ENCODE results near the gene ERCC5. TPM values are rescaled to one million over a fixed set of nuclear protein-coding genes. Genes with fewer than 3 reads are reported as not detected.

The ERCC5 gene
- total RNA-seq (10 to 100 TPM; 21.0 to 31.0 (median 27.4) TPM), polyA plus RNA-seq (10 to 100 TPM; 13.5 to 37.4 (median 23.3) TPM)
- long read RNA-seq, donor 1, full-length matches to known transcripts, result 9 of 15 reads
- long read RNA-seq, donor 1, partial matches to known transcripts, result 2 of 15 reads
- long read RNA-seq, donor 1, other reads (novel, unspliced or antisense), result 4 of 15 reads
- long read RNA-seq, donor 2, full-length matches to known transcripts, result 25 of 38 reads
- long read RNA-seq, donor 2, partial matches to known transcripts, result 4 of 38 reads
- long read RNA-seq, donor 2, other reads (novel, unspliced or antisense), result 9 of 38 reads

DNA sequence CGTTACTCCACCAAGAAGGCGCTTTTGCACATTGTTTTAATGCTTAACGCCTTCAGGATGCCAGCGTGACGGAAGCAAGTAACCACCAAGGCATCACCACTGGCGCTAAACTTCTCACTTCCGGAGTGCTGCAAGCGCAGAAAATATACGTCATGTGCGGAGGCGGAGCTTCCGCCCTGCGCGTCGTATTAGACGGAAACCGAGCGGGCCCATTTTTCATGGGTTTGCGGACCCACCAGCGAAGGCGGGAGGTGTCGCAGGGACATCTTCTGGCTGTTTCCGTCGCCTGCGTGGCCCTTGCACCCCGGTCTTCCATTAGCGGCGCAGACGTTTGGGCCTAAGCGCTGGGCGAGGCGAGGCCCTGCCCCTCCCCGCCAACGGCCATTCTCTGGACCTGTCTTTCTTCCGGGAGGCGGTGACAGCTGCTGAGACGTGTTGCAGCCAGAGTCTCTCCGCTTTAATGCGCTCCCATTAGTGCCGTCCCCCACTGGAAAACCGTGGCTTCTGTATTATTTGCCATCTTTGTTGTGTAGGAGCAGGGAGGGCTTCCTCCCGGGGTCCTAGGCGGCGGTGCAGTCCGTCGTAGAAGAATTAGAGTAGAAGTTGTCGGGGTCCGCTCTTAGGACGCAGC, at the start of gene ERCC5:
TSS of gene ERCC5 (plus strand) at position 403 of the 631 bp plus-strand sequence. CDS start 235 bp downstream, outside the sequence.
- H3K36me3 ChIP-seq (ENCODE audit: insufficient read depth in 1 of 2, low read depth in 1 of 2), result peaks cover 0 to 27% of the 10 kb centered on the region in 2 donors
- H3K4me1 ChIP-seq, result peaks cover 9% of the 10 kb centered on the region
- H3K27me3 ChIP-seq (ENCODE audit: insufficient read depth in 3 of 3, low read length in 2 of 3), result no peaks in the 10 kb centered on the region
- intact Hi-C loops (cut with DNase I), result loop anchor here (2.0 to 5.0 kb wide), 4 partner anchors 43 to 265 kb away; partner anchors contain the start of gene TPP2 (in 2 of the 2)
- ATAC-seq (peak; percentile 93 to 95 (median 94)), DNase-seq (peak; percentile 94 to 97)
- peak within 1 kb of the TSS; percentile 94 for H3K27ac ChIP-seq
- peak within 1 kb of the TSS; percentile 82 for H3K4me3 ChIP-seq
- H3K9me3 ChIP-seq, result no peaks in the 10 kb centered on the region
- no peak for TF ChIP-seq CTCF (IDR thresholded peaks at IDR 0.05)
- WGBS, 3 donors, result 0 to 1% (median 0%) methylated on average over 49 of the region's 49 CpGs

DNA sequence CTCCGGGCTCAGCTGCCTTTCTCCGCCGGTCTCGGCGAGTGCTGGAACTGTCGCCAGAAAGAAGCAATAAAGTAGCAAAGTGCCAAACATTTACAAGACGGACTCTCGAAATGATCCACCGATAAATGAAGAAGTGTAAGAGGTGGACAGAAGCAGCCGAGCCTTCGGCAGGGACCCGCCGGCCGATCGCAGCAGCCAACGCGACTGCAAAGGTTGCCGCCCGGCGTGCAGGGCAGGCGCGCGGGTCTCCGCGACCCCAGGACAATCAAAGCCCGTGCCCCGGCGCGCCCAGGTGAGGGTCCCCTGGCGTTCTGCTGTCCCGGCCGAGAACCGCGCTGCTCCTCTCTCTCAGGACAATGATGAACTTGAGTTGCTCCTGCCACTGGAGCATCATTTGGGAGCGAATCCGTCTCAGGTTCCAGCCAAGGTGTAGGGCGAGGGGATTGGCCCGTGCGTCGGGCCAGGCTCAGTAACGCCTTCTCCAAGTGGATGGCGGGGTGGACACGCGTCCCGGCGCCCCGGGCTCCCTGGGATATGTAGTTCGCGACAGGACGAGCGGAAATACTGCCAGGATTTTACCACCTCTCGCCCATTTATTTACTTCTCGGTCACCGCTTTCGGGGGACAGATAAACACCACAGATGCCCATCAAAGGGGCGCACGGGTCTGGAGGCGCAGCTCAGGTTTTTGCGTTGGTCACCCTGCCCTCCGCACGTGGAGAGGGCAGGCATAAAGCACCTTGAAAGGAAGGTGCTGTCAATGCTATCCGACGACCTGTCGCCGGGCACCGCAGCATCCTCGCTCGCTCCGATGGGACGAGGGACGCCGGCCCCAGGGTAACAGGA, 47.0 kb upstream of the ERCC5 start, which contains the start of the genes BIVM and POGLUT2:
TSS of gene BIVM (plus strand) at position 539 of the 845 bp plus-strand sequence. CDS start 8,149 bp downstream, outside the sequence.
TSS of gene POGLUT2 (minus strand) at position 396 of the 845 bp plus-strand sequence. CDS start at position 90, 306 bp downstream.
- WGBS, 3 donors, result 0% methylated on average over 61 to 72 of the region's 72 CpGs
- no peaks in the 10 kb centered on the region for H3K36me3 ChIP-seq (ENCODE audit: insufficient read depth in 1 of 2, low read depth in 1 of 2)
- intact Hi-C loops (cut with DNase I), result loop anchor here in 1 of 2 donors (1.0 kb wide), 1 partner anchor 26 kb away; the partner anchor contains the start of gene TEX30
- peak; percentile 92 to 95 (median 94) for ATAC-seq
- DNase-seq, result peak; percentile 91 to 94
- no peaks in the 10 kb centered on the region for H3K9me3 ChIP-seq
- no peak for TF ChIP-seq CTCF (IDR thresholded peaks at IDR 0.05)
- H3K4me1 ChIP-seq, result peaks cover 30% of the 10 kb centered on the region
- H3K27ac ChIP-seq, result peak within 1 kb of the TSS; percentile 96
- H3K27me3 ChIP-seq (ENCODE audit: insufficient read depth in 3 of 3, low read length in 2 of 3), result no peaks in the 10 kb centered on the region
- H3K4me3 ChIP-seq, result peak within 1 kb of the TSS; percentile 90

DNA sequence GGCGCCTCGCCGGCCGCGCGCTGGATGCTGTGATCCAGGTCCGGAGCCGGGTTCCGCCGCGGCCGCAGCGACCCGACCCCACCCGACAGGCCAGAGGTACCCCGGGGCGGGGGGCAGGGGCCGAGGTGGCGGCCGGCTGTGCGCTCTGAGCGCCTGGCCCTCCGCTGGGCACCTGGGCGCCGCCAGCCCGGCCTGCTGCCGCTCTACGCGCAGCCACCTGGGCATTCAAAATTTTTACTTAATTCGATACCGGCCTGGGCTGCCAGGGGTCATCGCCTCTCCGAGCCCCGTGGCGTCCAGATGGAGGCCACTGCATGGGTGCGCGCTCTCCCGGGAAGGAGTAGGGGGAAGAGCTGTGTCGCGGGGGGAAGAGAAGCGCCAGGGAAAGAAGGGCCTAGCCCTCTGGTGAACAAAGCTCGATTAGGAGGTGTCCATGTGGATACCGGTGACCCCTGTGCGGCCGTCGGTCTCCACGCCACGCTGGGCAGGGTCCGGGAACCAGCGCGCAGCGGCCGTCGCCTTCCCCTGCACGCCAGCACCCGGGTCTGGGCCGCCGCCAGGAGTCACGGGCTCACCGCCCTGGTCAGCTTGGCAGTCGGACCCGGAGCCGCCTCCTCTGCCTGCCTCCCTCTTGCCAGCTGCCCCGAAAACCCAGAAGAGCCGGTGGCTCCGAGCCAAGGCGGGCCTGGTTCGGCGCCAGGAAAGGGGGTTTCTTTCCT, 46.2 kb upstream of the ERCC5 start:
- DNase-seq (peak in 1 of 2 donors; percentile 57), ATAC-seq (peak; percentile 28 to 43 (median 38))
- Histone ChIP-seq H3K4me1 (peaks cover 30% of the 10 kb centered on the region), H3K27me3 (ENCODE audit: insufficient read depth in 3 of 3, low read length in 2 of 3) (no peaks in the 10 kb centered on the region), H3K27ac (peak overlapping the region; percentile 96), H3K36me3 (ENCODE audit: insufficient read depth in 1 of 2, low read depth in 1 of 2) (no peaks in the 10 kb centered on the region), H3K9me3 (no peaks in the 10 kb centered on the region), H3K4me3 (peak overlapping the region; percentile 90)
- no peak for TF ChIP-seq CTCF (IDR thresholded peaks at IDR 0.05)
- WGBS, 3 donors, result 0 to 1% (median 1%) methylated on average over 63 to 69 of the region's 69 CpGs
- intact Hi-C loops (cut with DNase I), result loop anchor here (1.0 to 5.0 kb wide), 4 partner anchors 26 to 202 kb away; partner anchors contain the start of genes ERCC5 (in 1 of the 2), TEX30 (in 1 of the 2) and TPP2 (in 1 of the 2)

Data from psoas muscle (tissue), 8 donors.